ENCODE results near the gene SEC31B. TPM values are rescaled to one million over a fixed set of nuclear protein-coding genes. Genes with fewer than 3 reads are reported as not detected.

SEC31B gene
- total RNA-seq, 1 donor from 2014 or later = 8.5 TPM

GRCh38 chr10:100506596-100507356, 12.9 kb downstream of the SEC31B start:
- Mint-ChIP-seq H3K4me1 (ENCODE audit: low read depth) (peaks cover 15% of the 10 kb centered on the region), H3K9me3 (ENCODE audit: low read depth) (no peaks in the 10 kb centered on the region), H3K36me3 (ENCODE audit: low read depth) (peaks cover 12% of the 10 kb centered on the region), H3K4me3 (ENCODE audit: unreplicated experiment) (no peak overlapping the region), H3K27ac (ENCODE audit: unreplicated experiment) (no peak overlapping the region), H3K27me3 (ENCODE audit: low read depth) (no peaks in the 10 kb centered on the region)
- TF ChIP-seq, protein P1, sequence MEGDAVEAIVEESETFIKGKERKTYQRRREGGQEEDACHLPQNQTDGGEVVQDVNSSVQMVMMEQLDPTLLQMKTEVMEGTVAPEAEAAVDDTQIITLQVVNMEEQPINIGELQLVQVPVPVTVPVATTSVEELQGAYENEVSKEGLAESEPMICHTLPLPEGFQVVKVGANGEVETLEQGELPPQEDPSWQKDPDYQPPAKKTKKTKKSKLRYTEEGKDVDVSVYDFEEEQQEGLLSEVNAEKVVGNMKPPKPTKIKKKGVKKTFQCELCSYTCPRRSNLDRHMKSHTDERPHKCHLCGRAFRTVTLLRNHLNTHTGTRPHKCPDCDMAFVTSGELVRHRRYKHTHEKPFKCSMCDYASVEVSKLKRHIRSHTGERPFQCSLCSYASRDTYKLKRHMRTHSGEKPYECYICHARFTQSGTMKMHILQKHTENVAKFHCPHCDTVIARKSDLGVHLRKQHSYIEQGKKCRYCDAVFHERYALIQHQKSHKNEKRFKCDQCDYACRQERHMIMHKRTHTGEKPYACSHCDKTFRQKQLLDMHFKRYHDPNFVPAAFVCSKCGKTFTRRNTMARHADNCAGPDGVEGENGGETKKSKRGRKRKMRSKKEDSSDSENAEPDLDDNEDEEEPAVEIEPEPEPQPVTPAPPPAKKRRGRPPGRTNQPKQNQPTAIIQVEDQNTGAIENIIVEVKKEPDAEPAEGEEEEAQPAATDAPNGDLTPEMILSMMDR (IDR thresholded peaks at IDR 0.05) = no peak
- no peak for DNase-seq (ENCODE audit: low spot score)

DNA sequence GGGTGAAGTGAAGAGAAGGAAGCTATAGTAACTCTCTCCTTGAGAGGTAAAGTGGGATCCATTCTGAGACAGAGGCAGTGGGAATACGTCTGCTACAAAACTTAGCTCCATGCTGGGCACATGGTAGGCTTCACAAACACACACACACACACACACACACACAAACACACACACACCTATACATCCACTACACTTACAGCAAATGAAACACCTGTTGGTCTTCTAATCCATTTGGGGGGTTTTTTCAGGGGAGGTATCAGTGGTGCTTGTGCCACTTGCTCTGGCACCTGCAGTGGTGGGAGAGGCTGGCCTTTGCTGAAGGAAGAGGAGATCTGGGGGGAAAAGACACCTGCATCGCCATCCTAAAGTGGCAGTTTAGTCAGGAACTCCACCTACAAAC, 14.5 kb downstream of the SEC31B start:
- H3K27me3 Mint-ChIP-seq (ENCODE audit: low read depth) = no peaks in the 10 kb centered on the region
- no peaks in the 10 kb centered on the region for H3K9me3 Mint-ChIP-seq (ENCODE audit: low read depth)
- H3K4me1 Mint-ChIP-seq (ENCODE audit: low read depth) = peaks cover 15% of the 10 kb centered on the region
- peaks cover 17% of the 10 kb centered on the region for H3K36me3 Mint-ChIP-seq (ENCODE audit: low read depth)
- no peak overlapping the region for H3K4me3 Mint-ChIP-seq (ENCODE audit: unreplicated experiment)
- TF ChIP-seq, protein P1 (IDR thresholded peaks at IDR 0.05) = no peak
- DNase-seq (ENCODE audit: low spot score) = no peak
- no peak overlapping the region for H3K27ac Mint-ChIP-seq (ENCODE audit: unreplicated experiment)

DNA sequence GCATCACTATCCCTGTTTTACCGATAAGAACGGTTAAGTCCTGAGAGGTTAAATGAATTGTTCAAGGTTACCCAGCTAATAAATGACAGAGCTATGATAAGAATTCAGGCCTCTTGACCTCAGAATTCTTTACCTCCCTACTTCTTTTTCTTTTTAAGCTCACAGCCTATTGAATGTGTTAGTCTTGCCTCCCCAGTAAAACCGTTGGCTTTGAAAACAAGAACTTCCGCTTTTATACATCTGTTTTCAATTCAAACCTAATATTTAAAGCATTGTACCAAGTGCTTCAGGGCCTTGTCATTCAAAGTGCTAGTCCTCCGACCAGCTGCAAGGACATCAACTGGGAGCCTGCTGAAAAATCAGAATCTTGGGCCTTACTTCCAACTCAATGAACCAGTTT, 15.6 kb downstream of the SEC31B start:
- peaks cover 15% of the 10 kb centered on the region for H3K4me1 Mint-ChIP-seq (ENCODE audit: low read depth)
- peaks cover 20% of the 10 kb centered on the region for H3K36me3 Mint-ChIP-seq (ENCODE audit: low read depth)
- H3K27me3 Mint-ChIP-seq (ENCODE audit: low read depth) = no peaks in the 10 kb centered on the region
- no peak overlapping the region for H3K4me3 Mint-ChIP-seq (ENCODE audit: unreplicated experiment)
- no peak for DNase-seq (ENCODE audit: low spot score)
- no peaks in the 10 kb centered on the region for H3K9me3 Mint-ChIP-seq (ENCODE audit: low read depth)
- TF ChIP-seq, protein P1 (IDR thresholded peaks at IDR 0.05) = no peak
- H3K27ac Mint-ChIP-seq (ENCODE audit: unreplicated experiment) = peak overlapping the region; percentile 62

GRCh38 chr10:100502926-100503494, 16.7 kb downstream of the SEC31B start:
- no peak overlapping the region for H3K27ac Mint-ChIP-seq (ENCODE audit: unreplicated experiment)
- no peaks in the 10 kb centered on the region for H3K27me3 Mint-ChIP-seq (ENCODE audit: low read depth)
- H3K36me3 Mint-ChIP-seq (ENCODE audit: low read depth) = peaks cover 23% of the 10 kb centered on the region
- H3K9me3 Mint-ChIP-seq (ENCODE audit: low read depth) = no peaks in the 10 kb centered on the region
- no peak overlapping the region for H3K4me3 Mint-ChIP-seq (ENCODE audit: unreplicated experiment)
- H3K4me1 Mint-ChIP-seq (ENCODE audit: low read depth) = peaks cover 15% of the 10 kb centered on the region
- TF ChIP-seq, protein P1 (IDR thresholded peaks at IDR 0.05) = no peak
- no peak for DNase-seq (ENCODE audit: low spot score)

- TF ChIP-seq, protein P1 (IDR thresholded peaks at IDR 0.05) = no peak
- Mint-ChIP-seq H3K36me3 (ENCODE audit: low read depth) (peaks cover 25% of the 10 kb centered on the region), H3K27me3 (ENCODE audit: low read depth) (no peaks in the 10 kb centered on the region), H3K9me3 (ENCODE audit: low read depth) (no peaks in the 10 kb centered on the region), H3K4me1 (ENCODE audit: low read depth) (peaks cover 12% of the 10 kb centered on the region), H3K27ac (ENCODE audit: unreplicated experiment) (no peak overlapping the region), H3K4me3 (ENCODE audit: unreplicated experiment) (no peak overlapping the region)
- DNase-seq (ENCODE audit: low spot score) = no peak
Observed at GRCh38 chr10:100501423-100501822, 18.2 kb downstream of the SEC31B start.
